ENCODE data around the gene KCNF1.

DNA sequence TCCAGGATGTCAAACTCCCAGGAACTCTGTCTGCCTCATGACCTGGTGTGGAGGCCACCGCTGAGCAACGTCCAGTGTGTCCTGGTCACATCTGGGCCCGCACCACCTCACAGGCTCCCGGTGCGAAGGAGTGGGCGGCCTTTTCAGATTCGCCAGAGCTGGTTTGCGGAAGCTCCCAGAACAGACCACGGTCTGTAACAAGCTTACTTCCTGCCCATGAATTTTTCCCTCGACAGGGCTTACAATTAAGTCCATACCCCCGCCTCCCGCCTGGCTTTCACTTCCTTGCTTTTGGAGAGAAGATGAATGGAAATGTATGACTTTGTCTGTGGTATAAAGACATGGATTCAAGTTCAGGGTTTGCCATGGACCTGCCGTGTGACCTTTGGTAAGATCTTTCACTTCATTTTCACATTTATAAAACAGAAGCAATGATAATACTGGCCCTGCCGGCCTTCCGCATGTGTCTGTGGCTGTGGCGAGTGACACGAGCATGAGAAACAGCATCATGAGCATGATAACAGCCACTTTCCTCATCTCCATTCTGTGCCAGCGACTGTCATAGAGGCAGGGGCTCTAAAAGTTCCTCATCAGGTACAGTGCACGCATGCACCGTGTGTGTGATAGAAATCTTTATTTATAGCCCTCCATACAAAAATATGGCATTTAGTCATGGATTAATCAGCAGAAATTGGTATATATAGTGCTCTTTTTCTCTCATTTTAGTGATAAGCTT, 31.0 kb upstream of the KCNF1 start:
- TF ChIP-seq, protein P1, sequence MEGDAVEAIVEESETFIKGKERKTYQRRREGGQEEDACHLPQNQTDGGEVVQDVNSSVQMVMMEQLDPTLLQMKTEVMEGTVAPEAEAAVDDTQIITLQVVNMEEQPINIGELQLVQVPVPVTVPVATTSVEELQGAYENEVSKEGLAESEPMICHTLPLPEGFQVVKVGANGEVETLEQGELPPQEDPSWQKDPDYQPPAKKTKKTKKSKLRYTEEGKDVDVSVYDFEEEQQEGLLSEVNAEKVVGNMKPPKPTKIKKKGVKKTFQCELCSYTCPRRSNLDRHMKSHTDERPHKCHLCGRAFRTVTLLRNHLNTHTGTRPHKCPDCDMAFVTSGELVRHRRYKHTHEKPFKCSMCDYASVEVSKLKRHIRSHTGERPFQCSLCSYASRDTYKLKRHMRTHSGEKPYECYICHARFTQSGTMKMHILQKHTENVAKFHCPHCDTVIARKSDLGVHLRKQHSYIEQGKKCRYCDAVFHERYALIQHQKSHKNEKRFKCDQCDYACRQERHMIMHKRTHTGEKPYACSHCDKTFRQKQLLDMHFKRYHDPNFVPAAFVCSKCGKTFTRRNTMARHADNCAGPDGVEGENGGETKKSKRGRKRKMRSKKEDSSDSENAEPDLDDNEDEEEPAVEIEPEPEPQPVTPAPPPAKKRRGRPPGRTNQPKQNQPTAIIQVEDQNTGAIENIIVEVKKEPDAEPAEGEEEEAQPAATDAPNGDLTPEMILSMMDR (IDR thresholded peaks at IDR 0.05), result no peak
- no peak for TF ChIP-seq POLR2AphosphoS5 (IDR thresholded peaks at IDR 0.05)
